HepG2 (cell line): ENCODE results near the gene UBAC1. TPM values are rescaled to one million over a fixed set of nuclear protein-coding genes. Genes with fewer than 3 reads are reported as not detected.

Experiments used
- ATRX ChIP-seq: sonication (generic); formaldehyde crosslinking; IDR thresholded peaks from 2 replicates; pipeline ENCODE4 v1.4.0; 2020; ENCODE audit warnings: missing genetic modification reagents, borderline replicate concordance
- CREB1 ChIP-seq, 2 experiments: fragments of 450-650 bp in 1 of 2; IDR thresholded peaks; 2 replicates each; pipeline ENCODE4 v1.6.1; 2016 to 2017; ENCODE audit warnings: control low read depth in 1 of 2, mild to moderate bottlenecking in 1 of 2, missing compliant biosample characterization in 1 of 2, missing genetic modification characterization in 1 of 2
- ELF3 ChIP-seq: IDR thresholded peaks from 2 replicates; pipeline ENCODE4 v1.6.1; 2016; ENCODE audit warnings: missing genetic modification reagents, missing compliant biosample characterization
- FOXO1 ChIP-seq: sonication (generic); formaldehyde crosslinking; IDR thresholded peaks from 2 replicates; pipeline ENCODE4 v1.4.0; 2020; ENCODE audit warnings: missing genetic modification reagents
- GATAD2A ChIP-seq: IDR thresholded peaks from 2 replicates; pipeline ENCODE4 v1.6.1; 2016
- GTF2F1 ChIP-seq: fragments of 150-350 bp; IDR thresholded peaks from 2 replicates; pipeline ENCODE4 v1.6.1; 2014; ENCODE audit warnings: low read length
- NAIF1 ChIP-seq: sonication (generic); formaldehyde crosslinking; IDR thresholded peaks from 2 replicates; pipeline ENCODE4 v1.5.0; 2020; ENCODE audit warnings: mild to moderate bottlenecking, missing genetic modification reagents, borderline replicate concordance
- POLR2A ChIP-seq, 2 experiments: IDR thresholded peaks; 2 replicates each; pipeline ENCODE4 v1.6.1; 2011; ENCODE audit warnings: low read depth in 2 of 2, low read length in 2 of 2, mild to moderate bottlenecking in 1 of 2, moderate library complexity in 1 of 2; ENCODE audit not compliant: insufficient read depth in 1 of 2
- RBFOX2 ChIP-seq: fragments of 200-400 bp; formaldehyde crosslinking; IDR thresholded peaks from 2 replicates; pipeline ENCODE4 v1.6.1; 2017; ENCODE audit warnings: low read depth, mild to moderate bottlenecking, low read length
- SATB2 ChIP-seq: sonication (generic); formaldehyde crosslinking; IDR thresholded peaks from 2 replicates; pipeline ENCODE4 v1.5.0; 2020; ENCODE audit warnings: missing genetic modification reagents
- TAF1 ChIP-seq: sonication (generic); formaldehyde crosslinking; IDR thresholded peaks from 2 replicates; pipeline ENCODE4 v1.4.0; 2020; ENCODE audit warnings: missing genetic modification reagents
- TOE1 ChIP-seq: sonication (generic); formaldehyde crosslinking; IDR thresholded peaks from 2 replicates; pipeline ENCODE4 v1.4.0; 2020; ENCODE audit warnings: mild to moderate bottlenecking, missing genetic modification reagents
- ZFYVE20 ChIP-seq: sonication (generic); formaldehyde crosslinking; IDR thresholded peaks from 2 replicates; pipeline ENCODE4 v1.8.0; 2023; ENCODE audit warnings: low read depth, mild to moderate bottlenecking, moderate library complexity, missing genetic modification reagents, borderline replicate concordance
- ZKSCAN8 ChIP-seq: IDR thresholded peaks from 2 replicates; pipeline ENCODE4 v1.6.1; 2016; ENCODE audit warnings: borderline replicate concordance, missing genetic modification reagents, missing compliant biosample characterization
- polyA plus RNA-seq, 8 experiments: library from polyadenylated mRNA; depleted of rRNA in 3 of 8; stranded (reverse) in 7 of 8; unstranded in 1 of 8; fragments of >200 nt; fragmentation: Illumina TruSeq in 4 of 8; extraction: Trizol in 4 of 8; gene quantifications; 2 replicates each; pipeline versions ENCODE4 v1.2.1 to v1.2.3, GENCODE V29; 2011 to 2016; ENCODE audit warnings: low read depth in 4 of 8, missing spikeins in 1 of 8, mixed read lengths in 1 of 8; ENCODE audit not compliant: insufficient read depth in 1 of 8
- total RNA-seq, 5 experiments: library from RNA; depleted of rRNA; stranded (reverse); fragments of >200 nt; fragmentation: Illumina TruSeq; extraction: Trizol; gene quantifications; 2 replicates each; pipeline ENCODE4 v1.2.3, GENCODE V29; 2016; ENCODE audit warnings: low read depth in 1 of 5
- TF ChIP-seq, protein P1 (sequence below): sonication (generic); formaldehyde crosslinking; IDR thresholded peaks from 2 replicates; pipeline ENCODE4 v1.5.1; 2020; ENCODE audit warnings: mild to moderate bottlenecking, missing genetic modification reagents, moderate library complexity
- TF ChIP-seq, protein P2 (sequence below): sonication (generic); formaldehyde crosslinking; IDR thresholded peaks from 2 replicates; pipeline ENCODE4 v1.4.0; 2020; ENCODE audit warnings: mild to moderate bottlenecking, low read depth, missing genetic modification reagents
- TF ChIP-seq, protein P3 (sequence below): sonication (generic); formaldehyde crosslinking; IDR thresholded peaks from 2 replicates; pipeline ENCODE4 v1.4.0; 2020; ENCODE audit warnings: missing genetic modification reagents
- TF ChIP-seq, protein P4 (sequence below), 2 experiments: IDR thresholded peaks; 2 replicates each; pipeline ENCODE4 v1.6.1; 2011 to 2012; ENCODE audit warnings: low read length in 2 of 2, borderline replicate concordance in 1 of 2, low read depth in 1 of 2, mild to moderate bottlenecking in 1 of 2, moderate library complexity in 1 of 2

Gene UBAC1
- total and polyA plus RNA-seq, 2 of the 13 experiments (the other 11 are each of a cell fraction or from before 2014, with no cell fraction given) = 32.2 to 34.1 TPM

DNA sequence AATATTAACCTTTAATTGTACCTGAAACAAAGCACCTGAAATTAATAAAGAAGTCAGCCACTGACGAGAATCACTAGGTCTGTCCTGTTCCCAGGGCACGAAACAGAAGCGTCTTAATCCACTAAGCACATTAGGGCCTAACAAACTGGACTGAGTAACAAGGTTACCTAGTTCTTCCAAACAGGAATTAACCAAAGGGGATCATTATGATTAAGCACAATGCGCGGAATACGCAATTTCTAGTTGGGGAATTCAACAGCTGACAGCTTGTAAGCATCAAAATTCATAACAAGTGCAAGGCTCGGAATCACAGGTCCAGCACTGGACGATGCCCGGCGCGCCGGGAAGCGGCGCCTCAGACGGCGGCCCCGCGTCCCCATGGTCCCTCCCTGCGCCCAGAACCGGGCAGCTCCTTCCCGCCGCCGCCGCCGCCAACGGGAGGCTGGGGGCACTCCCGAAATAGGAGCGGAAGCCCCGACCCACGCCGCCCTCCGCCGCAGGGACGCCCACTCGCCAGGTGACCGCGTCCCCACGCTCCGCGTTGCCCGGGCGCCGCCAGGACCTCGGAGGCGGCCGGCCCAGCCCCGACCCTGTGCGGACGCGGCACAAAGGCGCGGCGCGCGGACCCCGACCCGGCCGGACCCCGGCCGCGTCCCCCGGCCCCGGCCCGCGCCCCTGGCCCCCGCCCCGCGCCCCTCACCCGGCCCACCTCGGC lies 54.7 kb downstream of the UBAC1 start (continued):
- TF ChIP-seq, protein P1, sequence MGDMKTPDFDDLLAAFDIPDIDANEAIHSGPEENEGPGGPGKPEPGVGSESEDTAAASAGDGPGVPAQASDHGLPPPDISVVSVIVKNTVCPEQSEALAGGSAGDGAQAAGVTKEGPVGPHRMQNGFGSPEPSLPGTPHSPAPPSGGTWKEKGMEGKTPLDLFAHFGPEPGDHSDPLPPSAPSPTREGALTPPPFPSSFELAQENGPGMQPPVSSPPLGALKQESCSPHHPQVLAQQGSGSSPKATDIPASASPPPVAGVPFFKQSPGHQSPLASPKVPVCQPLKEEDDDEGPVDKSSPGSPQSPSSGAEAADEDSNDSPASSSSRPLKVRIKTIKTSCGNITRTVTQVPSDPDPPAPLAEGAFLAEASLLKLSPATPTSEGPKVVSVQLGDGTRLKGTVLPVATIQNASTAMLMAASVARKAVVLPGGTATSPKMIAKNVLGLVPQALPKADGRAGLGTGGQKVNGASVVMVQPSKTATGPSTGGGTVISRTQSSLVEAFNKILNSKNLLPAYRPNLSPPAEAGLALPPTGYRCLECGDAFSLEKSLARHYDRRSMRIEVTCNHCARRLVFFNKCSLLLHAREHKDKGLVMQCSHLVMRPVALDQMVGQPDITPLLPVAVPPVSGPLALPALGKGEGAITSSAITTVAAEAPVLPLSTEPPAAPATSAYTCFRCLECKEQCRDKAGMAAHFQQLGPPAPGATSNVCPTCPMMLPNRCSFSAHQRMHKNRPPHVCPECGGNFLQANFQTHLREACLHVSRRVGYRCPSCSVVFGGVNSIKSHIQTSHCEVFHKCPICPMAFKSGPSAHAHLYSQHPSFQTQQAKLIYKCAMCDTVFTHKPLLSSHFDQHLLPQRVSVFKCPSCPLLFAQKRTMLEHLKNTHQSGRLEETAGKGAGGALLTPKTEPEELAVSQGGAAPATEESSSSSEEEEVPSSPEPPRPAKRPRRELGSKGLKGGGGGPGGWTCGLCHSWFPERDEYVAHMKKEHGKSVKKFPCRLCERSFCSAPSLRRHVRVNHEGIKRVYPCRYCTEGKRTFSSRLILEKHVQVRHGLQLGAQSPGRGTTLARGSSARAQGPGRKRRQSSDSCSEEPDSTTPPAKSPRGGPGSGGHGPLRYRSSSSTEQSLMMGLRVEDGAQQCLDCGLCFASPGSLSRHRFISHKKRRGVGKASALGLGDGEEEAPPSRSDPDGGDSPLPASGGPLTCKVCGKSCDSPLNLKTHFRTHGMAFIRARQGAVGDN (CRISPR knock-in tag) = peak; percentile 47
- TF ChIP-seq, protein P2, sequence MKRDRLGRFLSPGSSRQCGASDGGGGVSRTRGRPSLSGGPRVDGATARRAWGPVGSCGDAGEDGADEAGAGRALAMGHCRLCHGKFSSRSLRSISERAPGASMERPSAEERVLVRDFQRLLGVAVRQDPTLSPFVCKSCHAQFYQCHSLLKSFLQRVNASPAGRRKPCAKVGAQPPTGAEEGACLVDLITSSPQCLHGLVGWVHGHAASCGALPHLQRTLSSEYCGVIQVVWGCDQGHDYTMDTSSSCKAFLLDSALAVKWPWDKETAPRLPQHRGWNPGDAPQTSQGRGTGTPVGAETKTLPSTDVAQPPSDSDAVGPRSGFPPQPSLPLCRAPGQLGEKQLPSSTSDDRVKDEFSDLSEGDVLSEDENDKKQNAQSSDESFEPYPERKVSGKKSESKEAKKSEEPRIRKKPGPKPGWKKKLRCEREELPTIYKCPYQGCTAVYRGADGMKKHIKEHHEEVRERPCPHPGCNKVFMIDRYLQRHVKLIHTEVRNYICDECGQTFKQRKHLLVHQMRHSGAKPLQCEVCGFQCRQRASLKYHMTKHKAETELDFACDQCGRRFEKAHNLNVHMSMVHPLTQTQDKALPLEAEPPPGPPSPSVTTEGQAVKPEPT = no peak
- peak; percentile 79; the same call in 1 of the 2 replicates for TF ChIP-seq NAIF1 (CRISPR knock-in tag)
- TF ChIP-seq SATB2 (CRISPR knock-in tag) = no peak
- no peak for TF ChIP-seq POLR2A (IDR thresholded peaks at IDR 0.05; ENCODE audit: insufficient read depth in 1 of 2, low read depth in 2 of 2, low read length in 2 of 2)
- TF ChIP-seq, protein P3, sequence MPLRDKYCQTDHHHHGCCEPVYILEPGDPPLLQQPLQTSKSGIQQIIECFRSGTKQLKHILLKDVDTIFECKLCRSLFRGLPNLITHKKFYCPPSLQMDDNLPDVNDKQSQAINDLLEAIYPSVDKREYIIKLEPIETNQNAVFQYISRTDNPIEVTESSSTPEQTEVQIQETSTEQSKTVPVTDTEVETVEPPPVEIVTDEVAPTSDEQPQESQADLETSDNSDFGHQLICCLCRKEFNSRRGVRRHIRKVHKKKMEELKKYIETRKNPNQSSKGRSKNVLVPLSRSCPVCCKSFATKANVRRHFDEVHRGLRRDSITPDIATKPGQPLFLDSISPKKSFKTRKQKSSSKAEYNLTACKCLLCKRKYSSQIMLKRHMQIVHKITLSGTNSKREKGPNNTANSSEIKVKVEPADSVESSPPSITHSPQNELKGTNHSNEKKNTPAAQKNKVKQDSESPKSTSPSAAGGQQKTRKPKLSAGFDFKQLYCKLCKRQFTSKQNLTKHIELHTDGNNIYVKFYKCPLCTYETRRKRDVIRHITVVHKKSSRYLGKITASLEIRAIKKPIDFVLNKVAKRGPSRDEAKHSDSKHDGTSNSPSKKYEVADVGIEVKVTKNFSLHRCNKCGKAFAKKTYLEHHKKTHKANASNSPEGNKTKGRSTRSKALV = peak; percentile 53
- TF ChIP-seq GATAD2A = no peak
- TF ChIP-seq GTF2F1 = no peak
- no peak for TF ChIP-seq ZFYVE20 (CRISPR knock-in tag)
- no peak for TF ChIP-seq CREB1 (IDR thresholded peaks at IDR 0.05)
- no peak for TF ChIP-seq CREB1 (CRISPR knock-in tag; IDR thresholded peaks at IDR 0.05)
- peak; percentile 62; the same call in 1 of the 2 replicates for TF ChIP-seq RBFOX2
- TF ChIP-seq TOE1 (CRISPR knock-in tag) = no peak
- no peak for TF ChIP-seq ATRX (CRISPR knock-in tag)
- no peak for TF ChIP-seq ZKSCAN8 (CRISPR knock-in tag)
- TF ChIP-seq FOXO1 (CRISPR knock-in tag) = 0 out of 2 replicates have a peak, but pooled peaks have one; percentile 9
- TF ChIP-seq TAF1 (CRISPR knock-in tag) = peak; percentile 15; the same call in 1 of the 2 replicates
- TF ChIP-seq ELF3 (CRISPR knock-in tag) = no peak
- TF ChIP-seq, protein P4, sequence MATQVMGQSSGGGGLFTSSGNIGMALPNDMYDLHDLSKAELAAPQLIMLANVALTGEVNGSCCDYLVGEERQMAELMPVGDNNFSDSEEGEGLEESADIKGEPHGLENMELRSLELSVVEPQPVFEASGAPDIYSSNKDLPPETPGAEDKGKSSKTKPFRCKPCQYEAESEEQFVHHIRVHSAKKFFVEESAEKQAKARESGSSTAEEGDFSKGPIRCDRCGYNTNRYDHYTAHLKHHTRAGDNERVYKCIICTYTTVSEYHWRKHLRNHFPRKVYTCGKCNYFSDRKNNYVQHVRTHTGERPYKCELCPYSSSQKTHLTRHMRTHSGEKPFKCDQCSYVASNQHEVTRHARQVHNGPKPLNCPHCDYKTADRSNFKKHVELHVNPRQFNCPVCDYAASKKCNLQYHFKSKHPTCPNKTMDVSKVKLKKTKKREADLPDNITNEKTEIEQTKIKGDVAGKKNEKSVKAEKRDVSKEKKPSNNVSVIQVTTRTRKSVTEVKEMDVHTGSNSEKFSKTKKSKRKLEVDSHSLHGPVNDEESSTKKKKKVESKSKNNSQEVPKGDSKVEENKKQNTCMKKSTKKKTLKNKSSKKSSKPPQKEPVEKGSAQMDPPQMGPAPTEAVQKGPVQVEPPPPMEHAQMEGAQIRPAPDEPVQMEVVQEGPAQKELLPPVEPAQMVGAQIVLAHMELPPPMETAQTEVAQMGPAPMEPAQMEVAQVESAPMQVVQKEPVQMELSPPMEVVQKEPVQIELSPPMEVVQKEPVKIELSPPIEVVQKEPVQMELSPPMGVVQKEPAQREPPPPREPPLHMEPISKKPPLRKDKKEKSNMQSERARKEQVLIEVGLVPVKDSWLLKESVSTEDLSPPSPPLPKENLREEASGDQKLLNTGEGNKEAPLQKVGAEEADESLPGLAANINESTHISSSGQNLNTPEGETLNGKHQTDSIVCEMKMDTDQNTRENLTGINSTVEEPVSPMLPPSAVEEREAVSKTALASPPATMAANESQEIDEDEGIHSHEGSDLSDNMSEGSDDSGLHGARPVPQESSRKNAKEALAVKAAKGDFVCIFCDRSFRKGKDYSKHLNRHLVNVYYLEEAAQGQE (IDR thresholded peaks at IDR 0.05; ENCODE audit: borderline replicate concordance in 1 of 2, low read depth in 1 of 2, low read length in 2 of 2) = no peak
